ENCODE data around the gene PPP2R2C.

PPP2R2C gene

GRCh38 chr4:6339818-6340445 lies 132.5 kb downstream of the PPP2R2C start:
- DNase-seq, result no peak

- no peak for DNase-seq
Observed at GRCh38 chr4:6338951-6339817, 133.2 kb downstream of the PPP2R2C start.

GRCh38 chr4:6338175-6338950 lies 134.1 kb downstream of the PPP2R2C start:
- no peak for DNase-seq

GRCh38 chr4:6337331-6337935 lies 135.0 kb downstream of the PPP2R2C start:
- no peak for DNase-seq

GRCh38 chr4:6336166-6336565 lies 136.2 kb downstream of the PPP2R2C start:
- DNase-seq, result no peak

GRCh38 chr4:6335040-6335590 lies 137.3 kb downstream of the PPP2R2C start:
- DNase-seq, result no peak

GRCh38 chr4:6334203-6334887 lies 138.1 kb downstream of the PPP2R2C start:
- no peak for DNase-seq

GRCh38 chr4:6333301-6334202 lies 138.9 kb downstream of the PPP2R2C start:
- DNase-seq, result no peak

GRCh38 chr4:6332669-6333050 lies 139.8 kb downstream of the PPP2R2C start:
- no peak for DNase-seq

- peak; percentile 16 for DNase-seq
Observed at GRCh38 chr4:6332042-6332668, 140.3 kb downstream of the PPP2R2C start.

- DNase-seq, result no peak
Observed at GRCh38 chr4:6331468-6331867, 140.9 kb downstream of the PPP2R2C start.

- no peak for DNase-seq
Observed at GRCh38 chr4:6331018-6331417, 141.4 kb downstream of the PPP2R2C start.

GRCh38 chr4:6330384-6330767 lies 142.0 kb downstream of the PPP2R2C start:
- DNase-seq, result no peak

GRCh38 chr4:6329478-6330383 lies 142.7 kb downstream of the PPP2R2C start:
- no peak for DNase-seq

- no peak for DNase-seq
Observed at GRCh38 chr4:6328526-6328925, 143.9 kb downstream of the PPP2R2C start.

GRCh38 chr4:6327220-6327917 lies 145.0 kb downstream of the PPP2R2C start:
- peak; percentile 78 for DNase-seq

GRCh38 chr4:6326312-6327060 lies 145.9 kb downstream of the PPP2R2C start:
- DNase-seq, result no peak

- no peak for DNase-seq
Observed at GRCh38 chr4:6325788-6326290, 146.6 kb downstream of the PPP2R2C start.

Measured in activated gamma-delta T cell treated with Interleukin-2 at 50 U/mL for 16 hours (primary cell).